GM21723 (cell line): ENCODE results near the gene FER.
A peak's percentile ranks its signal among the peaks of the same experiment; 100 is the strongest.
"Not testable (repeated sequence)": the region's sequence is repeated elsewhere in the genome, so short reads cannot be mapped to it uniquely, and the experiment has no call there.

Source experiments
- ATAC-seq: cut with Tn5 transposase; IDR thresholded peaks from one replicate; pipeline ENCODE4 v1.9.1; 2021; ENCODE audit warnings: mild to moderate bottlenecking, moderate library complexity; ENCODE audit not compliant: unreplicated experiment

Gene FER

GRCh38 chr5:109167586-109167985, 419.9 kb downstream of the FER start:
- ATAC-seq: no peak

- no peak for ATAC-seq
Measured at GRCh38 chr5:109168151-109168550, 420.5 kb downstream of the FER start.

- no peak for ATAC-seq
Measured at GRCh38 chr5:109170629-109171350, 423.1 kb downstream of the FER start.

DNA sequence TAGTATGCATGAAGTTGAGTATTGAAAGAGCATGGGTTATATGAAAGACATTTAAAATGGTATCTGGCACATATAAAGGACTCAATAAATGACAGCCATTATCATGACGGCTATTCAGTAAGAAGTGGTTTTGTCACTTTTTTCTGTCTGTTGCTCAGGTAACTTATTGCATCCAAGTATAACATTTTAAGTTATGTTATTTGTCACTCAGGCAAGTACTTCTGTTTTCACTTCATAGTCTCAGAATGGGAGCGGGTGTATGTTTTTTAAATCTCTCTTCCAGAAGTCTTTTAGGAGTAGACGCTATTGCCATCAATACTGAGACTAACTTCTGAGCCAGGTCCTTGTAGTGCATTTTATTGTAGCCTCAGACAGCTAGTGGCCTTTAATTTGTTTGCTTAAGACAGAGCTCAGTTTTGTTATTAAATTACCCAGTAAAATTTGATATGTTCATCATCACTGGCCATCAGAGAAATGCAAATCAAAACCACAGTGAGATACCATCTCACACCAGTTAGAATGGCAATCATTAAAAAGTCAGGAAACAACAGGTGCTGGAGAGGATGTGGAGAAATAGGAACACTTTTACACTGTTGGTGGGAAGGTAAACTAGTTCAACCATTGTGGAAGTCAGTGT, 423.9 kb downstream of the FER start:
- ATAC-seq: not testable (repeated sequence)

GRCh38 chr5:109173036-109173794, 425.5 kb downstream of the FER start:
- ATAC-seq: no peak

- no peak for ATAC-seq
Measured at GRCh38 chr5:109177227-109177626, 429.5 kb downstream of the FER start.

GRCh38 chr5:109177782-109178181, 430.1 kb downstream of the FER start:
- ATAC-seq: no peak

GRCh38 chr5:109180668-109181067, 433.0 kb downstream of the FER start:
- ATAC-seq: no peak

DNA sequence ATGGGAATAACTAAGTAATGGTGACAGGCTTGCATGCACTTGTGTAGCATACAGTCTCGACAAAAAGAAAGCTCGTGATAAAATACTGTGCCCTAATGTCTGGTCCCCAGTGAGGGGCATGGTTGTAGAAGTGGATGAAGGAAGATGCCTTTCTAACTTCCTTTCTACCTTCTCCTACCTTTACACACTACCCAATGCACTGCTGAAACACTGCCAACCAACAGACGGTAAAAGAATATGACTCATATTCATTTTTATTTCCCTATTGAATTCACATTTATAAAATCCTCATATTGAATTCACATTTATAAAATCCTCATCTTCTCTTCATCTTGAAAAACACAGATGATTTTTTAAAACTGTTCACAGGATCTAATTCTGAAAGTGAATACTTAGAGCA, 439.1 kb downstream of the FER start:
- ATAC-seq: no peak

DNA sequence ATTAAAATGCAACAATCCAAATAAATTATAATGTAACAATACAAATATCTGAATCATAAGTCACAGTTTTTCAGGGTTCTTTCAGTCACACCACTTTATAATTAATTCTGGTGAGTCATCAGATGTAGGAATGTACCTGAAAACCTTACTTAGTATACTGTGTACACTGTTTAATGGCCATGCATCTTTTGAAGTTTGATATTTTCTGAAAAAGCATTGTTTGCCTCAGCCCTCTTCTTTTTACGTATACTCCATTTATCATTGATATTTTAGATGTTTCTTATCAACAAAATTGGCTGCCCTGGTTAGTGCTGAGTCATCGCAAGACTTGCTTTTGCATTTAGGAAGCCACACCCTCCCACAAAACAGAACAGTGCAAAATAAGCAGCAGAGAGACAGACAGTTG, 443.5 kb downstream of the FER start:
- ATAC-seq: peak; percentile 72

DNA sequence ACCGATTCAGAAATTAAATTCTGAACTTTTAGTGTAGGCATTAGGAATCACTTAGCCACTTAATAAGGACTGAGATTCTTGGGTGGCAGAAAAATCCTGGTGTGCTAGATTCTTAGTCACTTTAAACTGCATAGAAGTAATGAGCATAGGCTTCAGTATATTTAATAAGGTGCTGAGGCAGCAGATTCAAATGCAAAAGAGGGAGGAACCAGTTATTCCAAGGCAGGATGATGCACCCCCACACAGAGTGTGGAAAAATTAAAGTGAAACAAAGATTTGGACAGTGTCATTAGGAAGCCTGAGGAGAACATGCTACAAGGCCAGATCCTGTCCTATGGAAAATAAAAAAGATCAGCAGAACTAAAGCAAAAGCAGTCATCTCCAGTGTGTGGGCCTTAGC, 444.3 kb downstream of the FER start:
- ATAC-seq: no peak

DNA sequence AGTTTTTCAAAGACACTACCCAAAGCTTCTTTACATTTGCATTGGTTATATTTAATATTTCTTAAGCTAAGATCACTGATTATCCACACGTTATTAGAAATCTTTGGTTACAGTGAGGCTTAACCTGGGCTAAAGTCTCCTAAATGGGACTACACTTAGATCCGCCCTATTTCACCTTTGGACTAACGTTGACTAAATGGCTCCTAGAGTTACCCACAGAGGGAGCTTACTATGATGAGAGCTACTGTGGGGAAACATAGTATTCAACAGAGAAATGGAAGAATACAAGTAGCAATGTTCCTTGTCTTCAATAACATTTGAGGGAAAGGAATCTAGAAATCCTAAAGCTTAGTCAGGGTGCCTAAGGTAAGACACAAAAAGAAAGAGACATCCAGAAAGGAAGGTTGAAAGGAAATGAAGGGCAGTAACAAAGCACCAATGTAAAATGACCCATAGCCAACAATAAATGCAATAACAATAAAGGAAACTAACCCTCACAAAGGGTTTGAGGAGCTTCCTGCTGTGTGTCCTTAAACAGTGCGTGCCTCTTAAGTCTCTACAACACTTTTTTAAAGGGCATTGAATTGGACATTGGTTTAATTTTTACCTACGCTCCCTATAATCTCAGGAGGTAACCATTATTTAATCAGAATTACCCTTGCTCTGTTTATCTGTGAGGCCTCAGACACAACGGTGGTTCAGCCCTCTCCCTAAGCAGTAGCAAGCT, 445.0 kb downstream of the FER start:
- ATAC-seq: no peak

DNA sequence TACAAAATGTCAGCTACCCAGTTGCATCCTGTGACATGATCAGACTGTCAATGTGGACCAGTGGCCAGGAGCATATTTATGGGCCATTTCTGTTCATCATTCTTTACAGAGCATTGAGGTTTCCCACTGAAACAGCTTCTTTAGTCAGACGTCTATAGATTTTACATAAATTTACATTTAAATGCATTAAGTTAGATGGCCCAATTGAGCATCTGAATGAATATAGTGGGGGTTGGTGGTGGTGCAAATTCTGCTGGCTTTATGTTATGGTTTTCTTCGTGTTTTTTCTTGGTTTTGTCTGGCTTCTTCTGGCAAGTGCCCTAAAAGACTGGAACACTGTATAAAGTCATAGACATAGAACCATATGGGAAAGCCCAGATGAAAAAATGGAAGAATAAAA, 448.0 kb downstream of the FER start:
- no peak for ATAC-seq

- ATAC-seq: no peak
Measured at GRCh38 chr5:109196087-109196822, 448.6 kb downstream of the FER start.

DNA sequence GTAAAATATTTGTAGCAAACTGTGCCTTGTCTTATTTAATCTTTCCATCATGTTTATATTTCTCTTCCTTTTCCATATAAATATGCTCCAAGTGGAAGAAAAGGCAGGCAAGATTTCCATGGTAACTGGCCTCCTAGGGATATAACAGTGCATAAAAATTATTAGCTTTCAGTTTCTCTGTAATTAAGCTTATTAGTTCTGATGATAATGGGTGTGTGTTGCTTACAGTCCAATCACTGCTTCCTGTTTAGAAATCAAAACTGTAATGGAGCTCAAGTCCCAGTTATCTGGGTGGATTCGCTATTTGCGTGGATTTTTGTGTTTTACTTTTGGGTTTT, 449.1 kb downstream of the FER start:
- ATAC-seq: no peak

DNA sequence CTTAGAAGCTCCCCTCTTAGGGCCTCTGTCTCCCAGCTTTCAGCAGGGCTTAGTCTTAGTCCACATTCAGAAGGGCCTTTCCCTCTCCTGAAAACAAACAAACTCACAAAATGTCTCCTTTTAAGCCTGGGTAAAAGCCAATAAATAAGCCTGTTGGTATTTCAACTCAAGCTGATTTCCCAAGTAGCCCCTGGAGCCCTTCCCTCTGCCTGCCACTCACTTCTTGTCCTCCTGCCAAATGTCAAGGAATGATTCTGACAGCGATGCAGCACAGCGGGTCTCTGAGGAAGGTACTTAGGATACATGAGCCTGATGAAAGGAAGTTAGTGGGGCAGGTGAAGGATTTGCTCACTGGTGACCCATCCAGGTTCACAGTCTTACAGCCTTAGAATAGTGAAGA, 451.6 kb downstream of the FER start:
- ATAC-seq: no peak

- no peak for ATAC-seq
Measured at GRCh38 chr5:109199799-109200620, 452.3 kb downstream of the FER start.

DNA sequence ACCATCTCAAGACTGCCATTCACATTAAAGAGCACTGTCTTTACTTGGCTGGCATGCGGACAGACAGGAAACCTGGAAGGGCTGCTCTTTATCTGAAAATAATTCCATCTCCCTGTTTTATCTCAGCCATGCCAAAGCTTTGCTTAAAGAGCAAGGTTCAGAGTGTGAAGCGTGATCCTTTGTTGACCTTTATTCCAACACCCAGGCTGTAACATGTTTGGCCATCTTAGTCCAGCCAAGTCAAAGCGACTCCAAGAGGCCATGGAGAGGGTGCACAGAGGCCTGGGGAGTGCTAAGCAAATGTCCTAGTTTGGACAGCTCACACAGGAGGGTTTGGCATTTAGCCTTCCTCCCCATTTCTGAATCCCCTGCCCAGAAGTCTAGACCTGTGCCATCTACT, 467.3 kb downstream of the FER start:
- ATAC-seq: no peak

DNA sequence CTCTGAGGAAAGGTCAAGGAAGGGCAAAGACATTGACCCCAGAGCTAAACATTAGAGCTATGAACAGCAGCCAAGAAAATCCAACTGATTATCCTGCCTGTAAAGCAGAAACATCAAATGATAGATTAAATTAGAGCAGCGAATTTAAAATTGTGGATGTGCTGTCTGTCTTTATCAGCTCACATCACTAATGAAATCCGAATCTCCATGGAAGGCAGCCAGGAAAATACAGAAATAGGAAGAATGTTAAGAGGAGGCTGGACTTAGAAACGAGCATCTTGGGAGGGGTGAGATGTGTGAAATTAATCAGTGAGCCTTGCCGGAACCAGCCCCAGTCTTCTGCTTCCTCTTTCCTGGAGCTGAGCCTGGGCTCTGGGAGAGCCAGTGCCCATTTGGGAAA, 471.1 kb downstream of the FER start:
- no peak for ATAC-seq

GRCh38 chr5:109223531-109223930, 475.8 kb downstream of the FER start:
- ATAC-seq: no peak
